H9 (cell line): ENCODE measurements around the gene PKDCC. TPM values are rescaled to one million over a fixed set of nuclear protein-coding genes. Genes with fewer than 3 reads are reported as not detected.

ENCODE experiments used
- DNase-seq: peaks from one replicate; pipeline ENCODE4 v3.0.0-alpha.2; 2017
- H2AFZ ChIP-seq: one replicate; pipeline ENCODE4 v1.6.1; 2013; ENCODE audit warnings: mild to moderate bottlenecking, low read length, control low read depth, moderate library complexity
- H2AK5ac ChIP-seq: 2 replicates; pipeline ENCODE4 v1.6.1; 2013; ENCODE audit warnings: low read length, control low read depth, mixed read lengths; ENCODE audit not compliant: insufficient read length
- H2BK120ac ChIP-seq: one replicate; pipeline ENCODE4 v1.6.1; 2013; ENCODE audit warnings: low read depth, mild to moderate bottlenecking, low read length, control low read depth, inconsistent platforms; ENCODE audit not compliant: poor library complexity, severe bottlenecking
- H2BK12ac ChIP-seq: 2 replicates; pipeline ENCODE4 v1.6.1; 2013; ENCODE audit warnings: low read length, control low read depth, mixed read lengths, low read depth; ENCODE audit not compliant: insufficient read length
- H2BK15ac ChIP-seq: 2 replicates; pipeline ENCODE4 v1.6.1; 2013; ENCODE audit warnings: low read depth, low read length, control low read depth
- H2BK20ac ChIP-seq: one replicate; pipeline ENCODE4 v1.6.1; 2013; ENCODE audit warnings: low read depth, mild to moderate bottlenecking, low read length, control low read depth, inconsistent platforms; ENCODE audit not compliant: poor library complexity, severe bottlenecking
- H2BK5ac ChIP-seq: 2 replicates; pipeline ENCODE4 v1.6.1; 2013; ENCODE audit warnings: low read length, control low read depth, mixed read lengths; ENCODE audit not compliant: insufficient read length
- H3K14ac ChIP-seq: 2 replicates; pipeline ENCODE4 v1.6.1; 2013; ENCODE audit warnings: low read length, control low read depth; ENCODE audit not compliant: insufficient read depth
- H3K18ac ChIP-seq: 2 replicates; pipeline ENCODE4 v1.6.1; 2013; ENCODE audit warnings: low read depth, mild to moderate bottlenecking, mixed read lengths, low read length, control low read depth; ENCODE audit not compliant: insufficient read length
- H3K23ac ChIP-seq: 2 replicates; pipeline ENCODE4 v1.6.1; 2013; ENCODE audit warnings: low read length, control low read depth, mixed read lengths, low read depth; ENCODE audit not compliant: insufficient read length
- H3K23me2 ChIP-seq: 2 replicates; pipeline ENCODE4 v1.6.1; 2013; ENCODE audit warnings: low read depth, mild to moderate bottlenecking, mixed read lengths, low read length, control low read depth; ENCODE audit not compliant: insufficient read length, poor library complexity, severe bottlenecking
- H3K27ac ChIP-seq: 2 replicates; pipeline ENCODE4 v1.5.1; 2013; ENCODE audit warnings: low read length, control low read depth, mixed read lengths, low read depth; ENCODE audit not compliant: insufficient read length
- H3K27me3 ChIP-seq: 2 replicates; pipeline ENCODE4 v1.6.1; 2013; ENCODE audit warnings: low read length, control low read depth, inconsistent platforms; ENCODE audit not compliant: insufficient read depth
- H3K4ac ChIP-seq: 2 replicates; pipeline ENCODE4 v1.6.1; 2013; ENCODE audit warnings: low read depth, mild to moderate bottlenecking, control low read depth, inconsistent platforms, low read length, moderate library complexity
- H3K4me1 ChIP-seq: 2 replicates; pipeline ENCODE4 v1.6.1; 2013; ENCODE audit warnings: low read length, control low read depth, inconsistent platforms; ENCODE audit not compliant: insufficient read depth
- H3K4me2 ChIP-seq: 2 replicates; pipeline ENCODE4 v1.6.1; 2013; ENCODE audit warnings: low read length, control low read depth, mixed read lengths; ENCODE audit not compliant: insufficient read length, insufficient read depth
- H3K56ac ChIP-seq: 2 replicates; pipeline ENCODE4 v1.6.1; 2013; ENCODE audit warnings: low read depth, mild to moderate bottlenecking, mixed read lengths, low read length, control low read depth; ENCODE audit not compliant: insufficient read length
- H3K79me1 ChIP-seq: 2 replicates; pipeline ENCODE4 v1.6.1; 2013; ENCODE audit warnings: low read depth, mild to moderate bottlenecking, moderate library complexity, low read length, control low read depth, inconsistent platforms; ENCODE audit not compliant: insufficient read depth, poor library complexity, severe bottlenecking
- H3K79me2 ChIP-seq: 2 replicates; pipeline ENCODE4 v1.6.1; 2013; ENCODE audit warnings: low read length, control low read depth, inconsistent platforms; ENCODE audit not compliant: insufficient read depth
- H3K9ac ChIP-seq: 2 replicates; pipeline ENCODE4 v1.6.1; 2013; ENCODE audit warnings: low read length, control low read depth, mixed read lengths; ENCODE audit not compliant: insufficient read length; ENCODE audit errors: extremely low read depth
- H3K9me3 ChIP-seq: one replicate; pipeline ENCODE4 v1.6.1; 2013; ENCODE audit warnings: low read depth, low read length, inconsistent platforms; ENCODE audit not compliant: control insufficient read depth
- H3T11ph ChIP-seq: one replicate; pipeline ENCODE4 v1.6.1; 2013; ENCODE audit warnings: mild to moderate bottlenecking, low read length, control low read depth, inconsistent platforms
- H4K20me1 ChIP-seq: one replicate; pipeline ENCODE4 v1.6.1; 2013; ENCODE audit not compliant: control insufficient read depth, insufficient read length, insufficient read depth
- H4K5ac ChIP-seq: 2 replicates; pipeline ENCODE4 v1.6.1; 2013; ENCODE audit warnings: low read depth, mild to moderate bottlenecking, mixed read lengths, low read length, control low read depth; ENCODE audit not compliant: insufficient read length
- H4K8ac ChIP-seq: replicated peaks from 2 replicates; pipeline ENCODE4 v1.6.1; 2013; ENCODE audit warnings: low read length, control low read depth, mixed read lengths, low read depth; ENCODE audit not compliant: insufficient read length
- H4K91ac ChIP-seq: 2 replicates; pipeline ENCODE4 v1.6.1; 2013; ENCODE audit warnings: low read depth, mild to moderate bottlenecking, moderate library complexity, mixed read lengths, low read length, control low read depth; ENCODE audit not compliant: insufficient read length
- H3K27ac Mint-ChIP-seq, 3 experiments: 2 replicates in 2 of 3; 3 replicates in 1 of 3; pipeline ENCODE4 v1.8.0; 2020 to 2021; ENCODE audit warnings: mixed read lengths in 3 of 3, mild to moderate bottlenecking in 1 of 3, moderate library complexity in 1 of 3
- H3K27me3 Mint-ChIP-seq: 2 replicates; pipeline ENCODE4 v1.8.0; 2021; ENCODE audit warnings: low read depth, mild to moderate bottlenecking, moderate library complexity, mixed read lengths
- H3K36me3 Mint-ChIP-seq, 3 experiments: 2 replicates in 2 of 3; 3 replicates in 1 of 3; pipeline ENCODE4 v1.8.0; 2020 to 2021; ENCODE audit warnings: low read depth in 3 of 3, mixed read lengths in 3 of 3; ENCODE audit not compliant: insufficient read depth in 1 of 3
- H3K4me1 Mint-ChIP-seq, 2 experiments: 2 replicates each; pipeline ENCODE4 v1.8.0; 2020; ENCODE audit warnings: mixed read lengths in 2 of 2
- H3K4me3 Mint-ChIP-seq, 2 experiments: 2 replicates in 1 of 2; 3 replicates in 1 of 2; pipeline ENCODE4 v1.8.0; 2020 to 2021; ENCODE audit warnings: mild to moderate bottlenecking in 2 of 2, mixed read lengths in 2 of 2, moderate library complexity in 1 of 2
- H3K9me3 Mint-ChIP-seq, 2 experiments: 2 replicates in 1 of 2; 3 replicates in 1 of 2; pipeline ENCODE4 v1.8.0; 2020; ENCODE audit warnings: mild to moderate bottlenecking in 2 of 2, mixed read lengths in 2 of 2, moderate library complexity in 1 of 2
- WGBS: extraction: QIAGEN DNeasy Blood & Tissue Kit; methylation state at CpG from one replicate; pipeline ENCODE4 v1.1.7; 2013; ENCODE audit warnings: missing lambda C conversion rate, low lambda C conversion rate, mixed read lengths; ENCODE audit not compliant: insufficient read length; ENCODE audit errors: extremely low coverage; 5-methylcytosine and 5-hydroxymethylcytosine counted together
- total RNA-seq: library from RNA; stranded (reverse); gene quantifications from 2 replicates; pipeline ENCODE4 v1.2.1, GENCODE V29; 2021
- TF ChIP-seq, protein P1 (sequence below): fragments of 200-600 bp; sonication (generic); conservative IDR thresholded peaks from 3 replicates; pipeline ENCODE4 v1.8.0; 2021; ENCODE audit warnings: antibody characterized with exemption, mild to moderate bottlenecking

The PKDCC gene
- total RNA-seq, 1 experiment from 2014 or later = 134 TPM

DNA sequence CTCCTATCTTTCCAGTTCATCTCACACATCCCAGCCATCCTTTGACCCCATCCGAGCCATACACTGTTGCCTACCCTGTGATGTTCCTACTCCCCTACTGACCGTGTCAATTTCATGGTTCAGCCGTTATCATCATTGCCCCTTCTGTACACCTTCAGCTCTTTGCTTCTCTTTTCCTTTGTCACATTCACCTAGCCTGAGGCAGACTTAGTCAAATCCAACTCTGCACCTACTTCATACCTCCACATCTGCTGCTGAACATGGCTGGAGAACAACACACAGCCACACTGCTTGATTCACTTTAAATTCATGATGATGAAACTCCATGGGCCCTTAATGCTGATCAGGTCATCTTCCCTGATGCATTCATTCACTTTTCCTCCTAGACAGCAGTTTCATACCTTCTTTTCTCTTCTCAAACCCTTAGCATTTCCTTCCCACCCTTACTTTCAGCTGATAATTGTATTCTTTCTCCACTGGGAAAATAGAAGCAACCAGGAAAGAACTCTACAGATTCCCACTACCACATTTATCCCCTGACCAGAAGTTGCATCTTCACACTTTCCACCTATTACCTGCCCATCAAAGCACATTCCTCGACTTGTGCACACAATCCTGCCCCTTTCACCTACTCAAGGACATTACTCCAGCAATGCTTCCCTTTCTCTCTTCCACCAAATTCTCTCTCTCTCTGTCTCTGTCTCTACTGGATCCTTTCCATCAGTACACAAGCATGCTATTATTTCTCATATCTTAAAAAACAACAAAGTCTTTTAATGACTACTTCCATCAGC, 59.6 kb downstream of the PKDCC start:
- Mint-ChIP-seq H3K36me3 (no peaks in the 10 kb centered on the region), H3K4me1 (peaks cover 15 to 19% of the 10 kb centered on the region in 2 experiments), H3K9me3 (no peaks in the 10 kb centered on the region; a peak in 1 of 5 replicates), H3K27me3 (peaks cover 2% of the 10 kb centered on the region), H3K27ac (no peak overlapping the region), H3K4me3 (no peak overlapping the region)
- Histone ChIP-seq H3K4ac (no peak overlapping the region), H3K27ac (no peak overlapping the region), H4K5ac (no peak overlapping the region), H2AFZ (no peak overlapping the region), H2BK5ac (no peak overlapping the region), H3K79me2 (no peaks in the 10 kb centered on the region), H4K8ac (no peak overlapping the region), H3K79me1 (no peaks in the 10 kb centered on the region), H2BK12ac (no peak overlapping the region), H3K4me1 (peaks cover 6% of the 10 kb centered on the region; the same call in 1 of the 2 replicates), H2BK20ac (no peak overlapping the region), H3K23me2 (no peaks in the 10 kb centered on the region), H3K9me3 (no peaks in the 10 kb centered on the region), H2BK120ac (no peak overlapping the region), H3K18ac (no peak overlapping the region), H3K14ac (no peak overlapping the region), H2AK5ac (no peak overlapping the region), H3K4me2 (no peak overlapping the region), H4K91ac (no peak overlapping the region), H3K27me3 (no peaks in the 10 kb centered on the region; the same call in 1 of the 2 replicates), H3K56ac (no peak overlapping the region), H3K9ac (no peak overlapping the region), H4K20me1 (no peaks in the 10 kb centered on the region), H2BK15ac (no peak overlapping the region), H3K23ac (no peak overlapping the region), H3T11ph (no peak overlapping the region)
- TF ChIP-seq, protein P1, sequence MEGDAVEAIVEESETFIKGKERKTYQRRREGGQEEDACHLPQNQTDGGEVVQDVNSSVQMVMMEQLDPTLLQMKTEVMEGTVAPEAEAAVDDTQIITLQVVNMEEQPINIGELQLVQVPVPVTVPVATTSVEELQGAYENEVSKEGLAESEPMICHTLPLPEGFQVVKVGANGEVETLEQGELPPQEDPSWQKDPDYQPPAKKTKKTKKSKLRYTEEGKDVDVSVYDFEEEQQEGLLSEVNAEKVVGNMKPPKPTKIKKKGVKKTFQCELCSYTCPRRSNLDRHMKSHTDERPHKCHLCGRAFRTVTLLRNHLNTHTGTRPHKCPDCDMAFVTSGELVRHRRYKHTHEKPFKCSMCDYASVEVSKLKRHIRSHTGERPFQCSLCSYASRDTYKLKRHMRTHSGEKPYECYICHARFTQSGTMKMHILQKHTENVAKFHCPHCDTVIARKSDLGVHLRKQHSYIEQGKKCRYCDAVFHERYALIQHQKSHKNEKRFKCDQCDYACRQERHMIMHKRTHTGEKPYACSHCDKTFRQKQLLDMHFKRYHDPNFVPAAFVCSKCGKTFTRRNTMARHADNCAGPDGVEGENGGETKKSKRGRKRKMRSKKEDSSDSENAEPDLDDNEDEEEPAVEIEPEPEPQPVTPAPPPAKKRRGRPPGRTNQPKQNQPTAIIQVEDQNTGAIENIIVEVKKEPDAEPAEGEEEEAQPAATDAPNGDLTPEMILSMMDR = no peak
- WGBS = no CpG with 5 or more reads among the region's 4 CpGs
- no peak for DNase-seq

Other genes with a start within 250 kb of the PKDCC start
- 62.8 and 68.6 TPM in 2 replicates for gene EML4, start 121.3 kb downstream of the PKDCC start, total RNA-seq